Measurements from ENCODE around the gene CHRNA10.

GRCh38 chr11:3700910-3701309, 29.7 kb upstream of the CHRNA10 start:
- TF ChIP-seq REST (IDR thresholded peaks at IDR 0.05; ENCODE audit: low read depth) (no peak), EZH2 (IDR thresholded peaks at IDR 0.05) (no peak)

Measured in HCT116 (cell line).